Measurements from ENCODE around the gene SSH2.

Gene SSH2

GRCh38 chr17:29584452-29585079 lies 345.5 kb downstream of the SSH2 start:
- H3K4me2 ChIP-seq (ENCODE audit: low read depth, low read length), result no peak overlapping the region
- peaks cover 15% of the 10 kb centered on the region; the same call in 1 of the 2 replicates for H3K4me1 ChIP-seq (ENCODE audit: low read length)
- H3K36me3 ChIP-seq (replicated peaks; ENCODE audit: insufficient read depth, low read length), result no peaks in the 10 kb centered on the region
- H3F3A ChIP-seq (ENCODE audit: insufficient read depth, low read length), result no peaks in the 10 kb centered on the region
- peaks cover 57% of the 10 kb centered on the region for H3K79me2 ChIP-seq (ENCODE audit: low read length)
- H3K27ac ChIP-seq (ENCODE audit: low read length), result no peak overlapping the region
- no peaks in the 10 kb centered on the region for H3K9me3 ChIP-seq (replicated peaks; ENCODE audit: insufficient read depth, low read length)
- TF ChIP-seq EZH2phosphoT487 (IDR thresholded peaks at IDR 0.05; ENCODE audit: low read length) (no peak), CTCF (IDR thresholded peaks at IDR 0.05; ENCODE audit: low read length) (no peak), EZH2 (optimal IDR thresholded peaks at IDR 0.05; ENCODE audit: low read depth, low read length) (no peak)
- no peaks in the 10 kb centered on the region for H3K27me3 ChIP-seq (replicated peaks; ENCODE audit: insufficient read depth, low read length)
- no peak overlapping the region for H2AFZ ChIP-seq (ENCODE audit: low read length)
- H3K4me3 ChIP-seq (ENCODE audit: low read length), result no peak overlapping the region
- no peaks in the 10 kb centered on the region for H4K20me1 ChIP-seq (ENCODE audit: insufficient read depth, low read length)
- no peak overlapping the region for H3K9ac ChIP-seq (ENCODE audit: low read length)
- DNase-seq, result no peak
- H3K9me2 ChIP-seq (replicated peaks; ENCODE audit: insufficient read depth, low read length), result no peaks in the 10 kb centered on the region

GRCh38 chr17:29583324-29584248 lies 346.4 kb downstream of the SSH2 start:
- Histone ChIP-seq H3K4me3 (ENCODE audit: low read length) (no peak overlapping the region), H3K4me1 (ENCODE audit: low read length) (peaks cover 15% of the 10 kb centered on the region; the same call in 1 of the 2 replicates), H3K9me3 (replicated peaks; ENCODE audit: insufficient read depth, low read length) (no peaks in the 10 kb centered on the region), H4K20me1 (ENCODE audit: insufficient read depth, low read length) (no peaks in the 10 kb centered on the region), H2AFZ (ENCODE audit: low read length) (no peak overlapping the region), H3K36me3 (replicated peaks; ENCODE audit: insufficient read depth, low read length) (no peaks in the 10 kb centered on the region), H3F3A (ENCODE audit: insufficient read depth, low read length) (no peaks in the 10 kb centered on the region), H3K79me2 (ENCODE audit: low read length) (peaks cover 54% of the 10 kb centered on the region), H3K9ac (ENCODE audit: low read length) (no peak overlapping the region), H3K9me2 (replicated peaks; ENCODE audit: insufficient read depth, low read length) (no peaks in the 10 kb centered on the region), H3K4me2 (ENCODE audit: low read depth, low read length) (no peak overlapping the region), H3K27me3 (replicated peaks; ENCODE audit: insufficient read depth, low read length) (no peaks in the 10 kb centered on the region), H3K27ac (ENCODE audit: low read length) (no peak overlapping the region)
- DNase-seq, result no peak
- TF ChIP-seq EZH2phosphoT487 (IDR thresholded peaks at IDR 0.05; ENCODE audit: low read length) (no peak), EZH2 (optimal IDR thresholded peaks at IDR 0.05; ENCODE audit: low read depth, low read length) (no peak), CTCF (IDR thresholded peaks at IDR 0.05; ENCODE audit: low read length) (no peak)

GRCh38 chr17:29582772-29583171 lies 347.3 kb downstream of the SSH2 start:
- Histone ChIP-seq H3K4me2 (ENCODE audit: low read depth, low read length) (no peak overlapping the region), H3K9ac (ENCODE audit: low read length) (no peak overlapping the region), H3K4me3 (ENCODE audit: low read length) (no peak overlapping the region), H3K9me2 (replicated peaks; ENCODE audit: insufficient read depth, low read length) (no peaks in the 10 kb centered on the region), H2AFZ (ENCODE audit: low read length) (no peak overlapping the region), H3K79me2 (ENCODE audit: low read length) (peaks cover 45% of the 10 kb centered on the region), H4K20me1 (ENCODE audit: insufficient read depth, low read length) (no peaks in the 10 kb centered on the region), H3K36me3 (replicated peaks; ENCODE audit: insufficient read depth, low read length) (no peaks in the 10 kb centered on the region), H3K27me3 (replicated peaks; ENCODE audit: insufficient read depth, low read length) (no peaks in the 10 kb centered on the region), H3F3A (ENCODE audit: insufficient read depth, low read length) (no peaks in the 10 kb centered on the region), H3K4me1 (ENCODE audit: low read length) (peaks cover 11% of the 10 kb centered on the region; the same call in 1 of the 2 replicates), H3K27ac (ENCODE audit: low read length) (no peak overlapping the region), H3K9me3 (replicated peaks; ENCODE audit: insufficient read depth, low read length) (no peaks in the 10 kb centered on the region)
- DNase-seq, result no peak
- TF ChIP-seq EZH2 (optimal IDR thresholded peaks at IDR 0.05; ENCODE audit: low read depth, low read length) (no peak), CTCF (IDR thresholded peaks at IDR 0.05; ENCODE audit: low read length) (no peak), EZH2phosphoT487 (IDR thresholded peaks at IDR 0.05; ENCODE audit: low read length) (no peak)
